Measurements from ENCODE around the gene TMEM220. TPM values are rescaled to one million over a fixed set of nuclear protein-coding genes. Genes with fewer than 3 reads are reported as not detected.

Gene TMEM220
- total and polyA plus RNA-seq, 8 donors, result 4.9 to 14.1 (median 8.1) TPM; not detected in 2

DNA sequence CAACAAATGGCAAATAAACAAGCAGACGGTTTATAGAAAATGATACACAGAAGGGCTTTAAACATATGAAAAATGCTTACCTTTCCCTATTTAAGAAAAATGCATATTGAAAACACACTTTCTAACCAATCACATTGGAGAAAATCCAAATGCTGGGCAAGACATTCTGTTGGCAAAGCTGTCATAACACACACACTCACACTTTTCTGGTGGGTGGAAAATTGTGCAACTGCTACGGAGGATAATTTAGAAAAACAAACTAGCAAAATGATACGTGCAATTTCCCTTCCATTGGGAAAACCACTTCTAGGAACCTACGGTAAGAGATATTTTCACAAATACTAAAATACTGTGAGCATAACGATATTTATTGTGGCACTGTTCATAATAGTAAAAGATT lies 62.9 kb downstream of the TMEM220 start:
- H3K27me3 ChIP-seq, result no peaks in the 10 kb centered on the region
- no peaks in the 10 kb centered on the region for H3K4me1 ChIP-seq
- H3K9me3 ChIP-seq, result no peaks in the 10 kb centered on the region
- TF ChIP-seq POLR2A (IDR thresholded peaks at IDR 0.05), result no peak
- no peak for TF ChIP-seq POLR2AphosphoS5 (IDR thresholded peaks at IDR 0.05)
- TF ChIP-seq EP300 (IDR thresholded peaks at IDR 0.05), result no peak
- TF ChIP-seq, protein P1, sequence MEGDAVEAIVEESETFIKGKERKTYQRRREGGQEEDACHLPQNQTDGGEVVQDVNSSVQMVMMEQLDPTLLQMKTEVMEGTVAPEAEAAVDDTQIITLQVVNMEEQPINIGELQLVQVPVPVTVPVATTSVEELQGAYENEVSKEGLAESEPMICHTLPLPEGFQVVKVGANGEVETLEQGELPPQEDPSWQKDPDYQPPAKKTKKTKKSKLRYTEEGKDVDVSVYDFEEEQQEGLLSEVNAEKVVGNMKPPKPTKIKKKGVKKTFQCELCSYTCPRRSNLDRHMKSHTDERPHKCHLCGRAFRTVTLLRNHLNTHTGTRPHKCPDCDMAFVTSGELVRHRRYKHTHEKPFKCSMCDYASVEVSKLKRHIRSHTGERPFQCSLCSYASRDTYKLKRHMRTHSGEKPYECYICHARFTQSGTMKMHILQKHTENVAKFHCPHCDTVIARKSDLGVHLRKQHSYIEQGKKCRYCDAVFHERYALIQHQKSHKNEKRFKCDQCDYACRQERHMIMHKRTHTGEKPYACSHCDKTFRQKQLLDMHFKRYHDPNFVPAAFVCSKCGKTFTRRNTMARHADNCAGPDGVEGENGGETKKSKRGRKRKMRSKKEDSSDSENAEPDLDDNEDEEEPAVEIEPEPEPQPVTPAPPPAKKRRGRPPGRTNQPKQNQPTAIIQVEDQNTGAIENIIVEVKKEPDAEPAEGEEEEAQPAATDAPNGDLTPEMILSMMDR (IDR thresholded peaks at IDR 0.05), result no peak
- no peak for DNase-seq
- 83 to 92% (median 89%) methylated on average over 5 of the region's 5 CpGs for WGBS, 5 donors
- intact Hi-C loops (cut with DNase I; ENCODE audit: low total_unique reads), result no loop called here
- H3K27ac ChIP-seq, result no peak overlapping the region
- no peak overlapping the region for H3K4me3 ChIP-seq
- H3K36me3 ChIP-seq, result no peaks in the 10 kb centered on the region

DNA sequence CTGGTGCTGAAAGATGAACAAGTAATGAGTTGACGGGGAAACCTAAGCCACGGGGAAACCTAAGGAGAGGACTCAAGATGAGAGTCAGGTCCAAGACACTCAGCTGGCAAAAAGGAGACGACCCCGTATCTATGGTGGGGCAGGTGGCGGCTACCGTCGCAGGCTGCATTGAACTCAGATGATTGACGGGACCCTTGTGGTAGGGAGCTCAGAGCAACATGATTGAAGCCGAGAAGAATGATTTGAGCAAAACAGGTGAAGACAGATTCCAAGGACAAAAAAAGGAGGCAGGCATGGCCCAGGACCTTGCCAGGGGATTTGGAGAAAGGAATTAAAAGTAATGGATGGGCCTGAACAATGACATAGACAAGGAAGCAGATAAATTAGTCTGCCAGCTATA lies 65.3 kb downstream of the TMEM220 start:
- Histone ChIP-seq H3K4me3 (no peak overlapping the region), H3K36me3 (peaks cover 0 to 6% (median 3%) of the 10 kb centered on the region in 4 donors), H3K4me1 (no peaks in the 10 kb centered on the region), H3K27ac (no peak overlapping the region), H3K9me3 (no peaks in the 10 kb centered on the region), H3K27me3 (no peaks in the 10 kb centered on the region)
- 90 to 95% (median 93%) methylated on average over 9 of the region's 9 CpGs for WGBS, 5 donors
- DNase-seq, result no peak
- intact Hi-C loops (cut with DNase I; ENCODE audit: low total_unique reads), result no loop called here
- no peak for TF ChIP-seq EP300 (IDR thresholded peaks at IDR 0.05)
- no peak for TF ChIP-seq POLR2A (IDR thresholded peaks at IDR 0.05)
- TF ChIP-seq, protein P1 (IDR thresholded peaks at IDR 0.05), result no peak
- TF ChIP-seq POLR2AphosphoS5 (IDR thresholded peaks at IDR 0.05), result no peak

Other genes starting within 250 kb of the TMEM220 start
- not detected for gene MYH1, start 211.5 kb downstream of the TMEM220 start, total RNA-seq
- gene MYH1, start 211.5 kb downstream of the TMEM220 start, polyA plus RNA-seq, result 1 to 10 TPM in 1 of 3 donors, under 1 TPM in 1, not detected in 1; 0.05 to 2.0 TPM
- gene MYH2, start 180.4 kb downstream of the TMEM220 start, total RNA-seq, result under 1 TPM in 1 of 5 donors, not detected in 4; 0.18 TPM
- 1 to 10 TPM in 1 of 3 donors, under 1 TPM in 2; 0.05 to 1.4 (median 0.12) TPM for gene MYH2, start 180.4 kb downstream of the TMEM220 start, polyA plus RNA-seq
- gene MYH3, start 72.7 kb downstream of the TMEM220 start, total RNA-seq, result 1 to 10 TPM in 3 of 5 donors, under 1 TPM in 2; 0.45 to 8.3 (median 2.3) TPM
- 1 to 10 TPM; 1.2 to 5.1 (median 4.2) TPM for gene MYH3, start 72.7 kb downstream of the TMEM220 start, polyA plus RNA-seq
- 10 to 100 TPM in 4 of 5 donors, 1 to 10 TPM in 1; 9.4 to 61.1 (median 23.5) TPM for gene SCO1, start 32.5 kb downstream of the TMEM220 start, total RNA-seq
- 10 to 100 TPM in 2 of 3 donors, 1 to 10 TPM in 1; 8.0 to 12.9 (median 10.7) TPM for gene SCO1, start 32.5 kb downstream of the TMEM220 start, polyA plus RNA-seq
- gene ADPRM, start 32.4 kb downstream of the TMEM220 start, total RNA-seq, result 10 to 100 TPM in 1 of 5 donors, 1 to 10 TPM in 2, under 1 TPM in 1, not detected in 1; 0.87 to 16.0 (median 3.9) TPM
- gene ADPRM, start 32.4 kb downstream of the TMEM220 start, polyA plus RNA-seq, result 10 to 100 TPM; 11.0 to 24.4 (median 12.1) TPM
- gene TMEM238L, start 74.1 kb upstream of the TMEM220 start, total RNA-seq, result 100 to 1,000 TPM in 1 of 5 donors, 10 to 100 TPM in 4; 18.7 to 190 (median 51.2) TPM
- 10 to 100 TPM in 2 of 3 donors, 1 to 10 TPM in 1; 2.2 to 55.9 (median 19.2) TPM for gene TMEM238L, start 74.1 kb upstream of the TMEM220 start, polyA plus RNA-seq
- gene PIRT, start 108.1 kb upstream of the TMEM220 start, total RNA-seq, result 1 to 10 TPM in 1 of 5 donors, under 1 TPM in 1, not detected in 3; under 0.01 to 2.6 TPM
- under 1 TPM in 2 of 3 donors, not detected in 1; 0.06 to 0.55 TPM for gene PIRT, start 108.1 kb upstream of the TMEM220 start, polyA plus RNA-seq

Measured in stomach (tissue), 9 donors.